Fibroblast of villous mesenchyme (primary cell): ENCODE results near the gene FCHO2. TPM values are rescaled to one million over a fixed set of nuclear protein-coding genes. Genes with fewer than 3 reads are reported as not detected.
"Not testable (repeated sequence)": the region's sequence is repeated elsewhere in the genome, so short reads cannot be mapped to it uniquely, and the experiment has no call there.

Experiments
- DNase-seq: peaks from one replicate; pipeline ENCODE4 v3.0.0-alpha.2; 2010; ENCODE audit warnings: low read depth
- H3K4me3 ChIP-seq: 2 replicates; pipeline ENCODE4 v1.5.1; 2011; ENCODE audit warnings: low read depth, mild to moderate bottlenecking, low read length
- CTCF ChIP-seq: IDR thresholded peaks from 2 replicates; pipeline ENCODE4 v1.5.1; 2012; ENCODE audit warnings: low read depth, mild to moderate bottlenecking, low read length; ENCODE audit not compliant: insufficient read depth
- total RNA-seq: library from RNA; depleted of rRNA; stranded (reverse); fragments of >200 nt; gene quantifications from 2 replicates; pipeline ENCODE4 v1.2.3, GENCODE V29; 2012

FCHO2 gene
- total RNA-seq, 1 donor = 16.8 TPM

GRCh38 chr5:72922422-72922821 is 33.4 kb upstream of the FCHO2 start:
- H3K4me3 ChIP-seq = no peak overlapping the region
- no peak for DNase-seq
- no peak for TF ChIP-seq CTCF

GRCh38 chr5:72925336-72926010 is 30.4 kb upstream of the FCHO2 start:
- H3K4me3 ChIP-seq = no peak overlapping the region
- no peak for DNase-seq
- TF ChIP-seq CTCF = no peak

- not testable (repeated sequence) for H3K4me3 ChIP-seq, DNase-seq
Observed at GRCh38 chr5:72932686-72933085, 23.2 kb upstream of the FCHO2 start.

GRCh38 chr5:72934953-72935725 is 20.7 kb upstream of the FCHO2 start:
- not testable (repeated sequence) for H3K4me3 ChIP-seq, DNase-seq

GRCh38 chr5:72936893-72937292 is 18.9 kb upstream of the FCHO2 start:
- H3K4me3 ChIP-seq = no peak overlapping the region
- TF ChIP-seq CTCF = no peak
- no peak for DNase-seq

GRCh38 chr5:72937517-72938061 is 18.3 kb upstream of the FCHO2 start:
- no peak for DNase-seq
- TF ChIP-seq CTCF = no peak
- no peak overlapping the region for H3K4me3 ChIP-seq

GRCh38 chr5:72938206-72938605 is 17.6 kb upstream of the FCHO2 start:
- no peak for TF ChIP-seq CTCF
- no peak for DNase-seq
- H3K4me3 ChIP-seq = no peak overlapping the region
